Body of pancreas (tissue), 4 donors: ENCODE results near the gene FOXO3.

ENCODE experiments used
- CTCF ChIP-seq, 7 experiments: fragments of 450-650 bp in 4 of 7; fragments of 200-600 bp in 3 of 7; sonication (generic) in 3 of 7; IDR thresholded peaks; one replicate each; pipeline ENCODE4 v1.5.1; 2016 to 2019; ENCODE audit warnings: antibody characterized with exemption in 7 of 7
- POLR2A ChIP-seq, 3 donors: fragments of 450-650 bp; IDR thresholded peaks; one replicate each; pipeline ENCODE4 v1.6.1; 2016; ENCODE audit warnings: antibody characterized with exemption in 3 of 3, mild to moderate bottlenecking in 2 of 3

GRCh38 chr6:108556866-108557493, 3.7 kb upstream of the FOXO3 start:
- TF ChIP-seq POLR2A (IDR thresholded peaks at IDR 0.05) (peak in 1 of 3 donors; percentile 14), CTCF (IDR thresholded peaks at IDR 0.05) (no peak)
